G401 (cell line): ENCODE data around the gene HOXC6. TPM values are rescaled to one million over a fixed set of nuclear protein-coding genes. Genes with fewer than 3 reads are reported as not detected.

Experiments used
- DNase-seq: peaks from one replicate; pipeline ENCODE4 v3.0.0-alpha.2; 2015; ENCODE audit warnings: low spot score
- in situ Hi-C: cut with HindIII; loops from 2 replicates; pipeline ENCODE4 v1.10.0; 2016; ENCODE audit warnings: low sequenced_read_pairs, mixed read lengths
- total RNA-seq: library from RNA; depleted of rRNA; stranded (reverse); fragments of >200 nt; shearing (Covaris generic); gene quantifications from 2 replicates; pipeline ENCODE4 v1.2.3, GENCODE V29; 2014

The HOXC6 gene
- total RNA-seq, 1 experiment from 2014 or later = 3.7 TPM

- no peak for DNase-seq
- in situ Hi-C loops = loop anchor here (25.0 kb wide), 1 partner anchor 167 kb away; the partner anchor contains the start of gene SMUG1
These were observed 7.4 kb upstream of the HOXC6 start for GRCh38 chr12:54020591-54021405.

- no peak for DNase-seq
- in situ Hi-C loops = loop anchor here (25.0 kb wide), 1 partner anchor 166 kb away; the partner anchor contains the start of gene SMUG1
These were observed 6.7 kb upstream of the HOXC6 start for GRCh38 chr12:54021432-54022013.

DNA sequence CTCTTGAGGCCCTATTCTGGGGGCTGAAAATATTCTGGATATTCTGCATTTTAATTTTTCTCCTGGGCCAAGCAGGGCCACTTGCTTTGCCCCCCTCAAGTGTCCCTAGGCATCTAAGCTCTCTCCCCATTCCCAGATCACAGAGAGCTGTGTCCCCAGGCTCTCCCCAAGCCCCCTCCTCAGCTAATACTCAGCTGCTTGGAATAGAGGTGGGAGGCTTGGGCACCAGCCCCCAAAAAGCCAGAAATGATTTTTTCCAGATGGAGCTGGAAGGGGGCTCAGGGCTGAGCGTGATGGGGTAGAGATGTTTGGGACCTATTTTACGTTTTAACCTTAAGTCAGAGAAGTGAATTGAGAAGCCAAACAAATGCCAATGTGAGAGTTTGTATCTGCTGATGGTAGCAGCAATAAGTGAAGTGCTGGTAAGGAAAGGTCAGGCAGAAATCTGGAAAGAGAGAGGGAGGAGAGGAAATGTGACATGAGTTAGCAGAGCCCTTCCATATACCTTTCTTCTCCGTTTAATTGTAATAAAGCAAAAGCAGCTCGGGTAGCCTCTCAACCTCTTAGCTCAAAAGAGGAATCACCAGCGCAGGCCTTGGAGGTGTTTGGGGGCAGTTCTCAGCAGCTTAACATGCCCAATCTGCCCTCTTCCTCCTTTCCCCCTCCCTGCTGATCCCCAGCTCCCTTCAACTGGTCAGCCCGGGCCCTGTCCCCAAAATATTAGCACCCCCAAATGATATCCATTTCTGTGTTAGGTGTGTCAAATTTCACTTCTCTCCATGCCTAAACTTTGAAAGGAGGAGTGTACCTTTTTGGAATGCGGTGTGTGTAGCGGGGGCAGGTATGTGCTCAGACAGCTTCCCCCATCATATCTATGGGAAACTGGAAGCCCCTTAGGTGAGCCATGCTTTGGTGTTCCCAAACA lies 5.0 kb upstream of the HOXC6 start:
- in situ Hi-C loops = loop anchor here (25.0 kb wide), 1 partner anchor 164 kb away; the partner anchor contains the start of gene SMUG1
- no peak for DNase-seq

DNA sequence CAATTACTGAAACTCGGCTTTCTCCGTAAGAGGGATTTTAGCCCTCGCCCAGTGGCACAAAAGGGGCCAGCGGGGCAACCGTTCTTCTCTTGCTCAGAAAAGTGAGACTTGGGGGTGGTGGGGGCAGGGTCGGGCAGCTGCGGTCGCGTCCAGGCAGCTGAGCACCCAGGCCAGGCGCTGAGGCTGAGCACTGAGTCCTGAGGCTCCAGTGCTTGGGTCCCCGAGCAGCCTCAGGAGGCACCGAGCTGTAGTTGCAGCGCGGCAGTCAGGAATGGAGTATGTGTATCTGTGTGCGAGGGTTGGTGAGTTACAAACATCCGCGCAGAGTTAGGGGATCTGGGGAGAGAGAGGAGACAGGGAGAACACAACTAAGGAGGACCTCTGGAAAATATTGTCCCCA lies 4.1 kb upstream of the HOXC6 start:
- in situ Hi-C loops = loop anchor here (25.0 kb wide), 1 partner anchor 163 kb away; the partner anchor contains the start of gene SMUG1
- DNase-seq = no peak

- DNase-seq = no peak
- in situ Hi-C loops = loop anchor here (25.0 kb wide), 1 partner anchor 163 kb away; the partner anchor contains the start of gene SMUG1
These were observed 3.5 kb upstream of the HOXC6 start for GRCh38 chr12:54024581-54025305.

GRCh38 chr12:54025499-54026405 lies 2.5 kb upstream of the HOXC6 start:
- in situ Hi-C loops = no loop called here
- DNase-seq = no peak

GRCh38 chr12:54026640-54027441 lies 1.4 kb upstream of the HOXC6 start:
- in situ Hi-C loops = no loop called here
- DNase-seq = no peak

GRCh38 chr12:54027442-54027786 lies 826 bp upstream of the HOXC6 start:
- in situ Hi-C loops = no loop called here
- DNase-seq = no peak

DNA sequence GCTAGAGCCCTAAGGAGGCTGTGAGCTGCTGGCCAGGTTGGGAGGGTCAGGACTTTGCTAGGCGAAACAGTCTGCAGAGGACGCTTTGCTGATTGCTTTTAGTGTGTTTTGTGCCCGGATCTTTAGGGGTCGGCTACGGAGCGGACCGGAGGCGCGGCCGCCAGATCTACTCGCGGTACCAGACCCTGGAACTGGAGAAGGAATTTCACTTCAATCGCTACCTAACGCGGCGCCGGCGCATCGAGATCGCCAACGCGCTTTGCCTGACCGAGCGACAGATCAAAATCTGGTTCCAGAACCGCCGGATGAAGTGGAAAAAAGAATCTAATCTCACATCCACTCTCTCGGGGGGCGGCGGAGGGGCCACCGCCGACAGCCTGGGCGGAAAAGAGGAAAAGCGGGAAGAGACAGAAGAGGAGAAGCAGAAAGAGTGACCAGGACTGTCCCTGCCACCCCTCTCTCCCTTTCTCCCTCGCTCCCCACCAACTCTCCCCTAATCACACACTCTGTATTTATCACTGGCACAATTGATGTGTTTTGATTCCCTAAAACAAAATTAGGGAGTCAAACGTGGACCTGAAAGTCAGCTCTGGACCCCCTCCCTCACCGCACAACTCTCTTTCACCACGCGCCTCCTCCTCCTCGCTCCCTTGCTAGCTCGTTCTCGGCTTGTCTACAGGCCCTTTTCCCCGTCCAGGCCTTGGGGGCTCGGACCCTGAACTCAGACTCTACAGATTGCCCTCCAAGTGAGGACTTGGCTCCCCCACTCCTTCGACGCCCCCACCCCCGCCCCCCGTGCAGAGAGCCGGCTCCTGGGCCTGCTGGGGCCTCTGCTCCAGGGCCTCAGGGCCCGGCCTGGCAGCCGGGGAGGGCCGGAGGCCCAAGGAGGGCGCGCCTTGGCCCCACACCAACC lies 1.5 kb downstream of the HOXC6 start:
- in situ Hi-C loops = no loop called here
- no peak for DNase-seq

- in situ Hi-C loops = no loop called here
- DNase-seq = no peak
These were observed 2.2 kb downstream of the HOXC6 start for GRCh38 chr12:54030442-54030801.

- in situ Hi-C loops = no loop called here
- DNase-seq = no peak
These were observed 2.7 kb downstream of the HOXC6 start for GRCh38 chr12:54030889-54031471.

DNA sequence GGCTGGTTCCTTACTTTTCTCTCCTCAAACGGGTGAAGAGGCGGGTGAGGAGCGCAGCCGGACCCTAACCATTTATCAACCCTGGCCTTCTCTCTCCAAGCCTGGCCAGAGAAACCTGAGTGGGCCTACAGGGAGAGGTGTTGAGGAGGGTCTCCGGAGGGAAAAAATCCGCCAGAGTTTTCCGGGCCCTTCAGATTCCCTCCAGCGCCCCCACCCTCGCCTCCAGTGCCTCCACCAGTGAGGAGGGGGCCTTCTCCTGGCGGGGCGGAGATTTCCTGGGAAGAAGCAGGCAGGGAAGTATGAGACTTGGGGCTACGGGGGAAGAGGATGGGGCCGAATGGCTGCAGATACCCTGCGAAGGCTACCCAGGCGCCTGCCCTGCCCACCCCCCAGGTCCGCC lies 3.2 kb downstream of the HOXC6 start:
- in situ Hi-C loops = no loop called here
- DNase-seq = no peak

- in situ Hi-C loops = no loop called here
- no peak for DNase-seq
These were observed 3.9 kb downstream of the HOXC6 start for GRCh38 chr12:54032086-54032619.

DNA sequence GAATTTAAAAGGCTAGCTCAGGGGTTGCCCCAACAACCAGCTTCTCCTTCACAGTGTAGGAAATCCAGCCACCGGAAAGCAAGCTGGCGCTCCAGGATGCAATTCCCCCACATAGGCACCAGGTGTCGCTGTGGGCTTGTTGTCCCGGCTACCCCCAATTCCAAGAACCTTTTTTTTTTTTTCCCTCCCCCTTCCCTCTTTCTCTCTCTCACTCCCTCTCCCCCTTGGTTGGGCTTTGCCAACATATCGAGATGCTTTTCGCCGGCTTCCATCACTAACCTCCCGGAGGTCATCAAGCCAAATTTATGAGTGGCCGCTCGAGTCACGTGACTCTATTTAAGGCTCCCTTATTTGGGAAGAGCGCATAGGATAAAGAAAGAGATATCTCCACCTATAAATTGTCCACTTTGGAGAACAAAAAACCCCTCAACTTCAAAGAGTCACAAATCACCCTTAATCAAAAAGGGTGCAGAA lies 4.4 kb downstream of the HOXC6 start, which contains the start of gene HOXC5:
HOXC5 (plus strand) TSS at position 424 of the 474 bp plus-strand sequence. CDS start 73 bp downstream, outside the sequence.
- in situ Hi-C loops = no loop called here

More for the DNA sequence above, 4.4 kb downstream of the HOXC6 start, which contains the start of gene HOXC5:
- peak; percentile 77 for DNase-seq
